Measurements from ENCODE around the gene CXCR4. TPM values are rescaled to one million over a fixed set of nuclear protein-coding genes. Genes with fewer than 3 reads are reported as not detected.

Gene CXCR4
- total and polyA plus RNA-seq, 2 of the 4 experiments (the other 2 are of a cell fraction): not detected

GRCh38 chr2:136069773-136070172, 48.2 kb downstream of the CXCR4 start:
- no peak overlapping the region for H3K18ac ChIP-seq (ENCODE audit: low read depth, low read length)
- no peak overlapping the region for H4K8ac ChIP-seq (ENCODE audit: low read depth in 2 of 2, low read length in 2 of 2)
- no peak overlapping the region for H4K5ac ChIP-seq (ENCODE audit: low read depth, low read length)
- ChIA-PET POLR2A (ENCODE audit: unreplicated experiment) (no interaction called here), CTCF (no interaction called here)
- BruUV-seq (replicated peaks): no TSS peak
- ATAC-seq (ENCODE audit: low read depth) (no peak), DNase-seq (no peak)
- H3K27me3 ChIP-seq (ENCODE audit: control insufficient read depth, insufficient read depth, low read length): peaks cover 6% of the 10 kb centered on the region
- no peak overlapping the region for H3K14ac ChIP-seq (replicated peaks; ENCODE audit: low read depth, low read length)
- H2AFZ ChIP-seq (replicated peaks; ENCODE audit: low read length, poor library complexity): peak overlapping the region; percentile 5
- no peak overlapping the region for H3K4me3 ChIP-seq (ENCODE audit: insufficient read depth, low read depth, low read length)
- no peak overlapping the region for H3K9ac ChIP-seq (ENCODE audit: low read depth, low read length)
- H4K20me1 ChIP-seq (ENCODE audit: insufficient read depth, low read length): no peaks in the 10 kb centered on the region
- no peak overlapping the region for H3K23ac ChIP-seq (ENCODE audit: low read depth, low read length)
- dilution Hi-C loops (cut with HindIII; ENCODE audit: low sequenced_read_pairs, unreplicated experiment): no loop called here
- no peaks in the 10 kb centered on the region for H3K79me1 ChIP-seq (ENCODE audit: low read depth in 1 of 2, low read length in 2 of 2)
- H2BK5ac ChIP-seq (ENCODE audit: low read depth, low read length, poor library complexity, severe bottlenecking): no peak overlapping the region
- no CpG with 5 or more reads among the region's 3 CpGs for WGBS, 2 experiments (ENCODE audit: extremely low coverage in 2 of 2, insufficient read length in 1 of 2)
- TF ChIP-seq FOS (IDR thresholded peaks at IDR 0.05; ENCODE audit: low read depth, low read length) (no peak), MAFK (IDR thresholded peaks at IDR 0.05; ENCODE audit: low read depth, low read length) (no peak)
- no peak overlapping the region for H2BK20ac ChIP-seq (ENCODE audit: low read depth, low read length)
- no peak overlapping the region for H2BK15ac ChIP-seq (ENCODE audit: low read depth, low read length)
- no peak overlapping the region for H3K27ac ChIP-seq (ENCODE audit: insufficient read depth, low read length)
- no peaks in the 10 kb centered on the region for H3K36me3 ChIP-seq (ENCODE audit: control insufficient read depth, insufficient read depth, low read length)
- H4K91ac ChIP-seq (ENCODE audit: insufficient read depth, low read depth, low read length): no peak overlapping the region
- no peak overlapping the region for H2AK5ac ChIP-seq (ENCODE audit: low read depth, low read length)
- no peaks in the 10 kb centered on the region for H3K9me3 ChIP-seq (ENCODE audit: control insufficient read depth, insufficient read depth, low read length)
- no peak overlapping the region for H2BK120ac ChIP-seq (ENCODE audit: low read depth, low read length)
- H3K9me1 ChIP-seq (ENCODE audit: insufficient read depth, low read length): no peaks in the 10 kb centered on the region
- H3K4me1 ChIP-seq (ENCODE audit: control insufficient read depth, insufficient read depth, low read length): no peaks in the 10 kb centered on the region
- no peak overlapping the region for H3K4me2 ChIP-seq (ENCODE audit: low read depth, low read length)
- in situ Hi-C loops (cut with MboI; ENCODE audit: low sequenced_read_pairs): no loop called here
- H2AK9ac ChIP-seq (replicated peaks; ENCODE audit: low read depth, low read length, poor library complexity): no peak overlapping the region
- H3K4ac ChIP-seq (ENCODE audit: low read depth, low read length): no peak overlapping the region
- no peak overlapping the region for H3K56ac ChIP-seq (ENCODE audit: extremely low read depth, insufficient read depth, low read length)
- intact Hi-C loops (cut with micrococcal nuclease): no loop called here
